ENCODE data around the gene RGP1.

- TF ChIP-seq CTCF (IDR thresholded peaks at IDR 0.05; ENCODE audit: low read depth, low read length, poor library complexity, severe bottlenecking), result no peak
- no peak for TF ChIP-seq EZH2phosphoT487 (IDR thresholded peaks at IDR 0.05; ENCODE audit: borderline replicate concordance, low read length)
Observed at GRCh38 chr9:35725362-35725761, 23.7 kb upstream of the RGP1 start.

Data from DOHH2 (cell line).